KBM-7 (cell line): Measurements from ENCODE around the gene PADI3.
A peak's percentile ranks its signal among the peaks of the same experiment; 100 is the strongest.
"Not testable (repeated sequence)": the region's sequence is repeated elsewhere in the genome, so short reads cannot be mapped to it uniquely, and the experiment has no call there.

Experiments used
- DNase-seq: peaks from one replicate; pipeline ENCODE4 v3.0.0-alpha.2; 2015
- in situ Hi-C: fragments of 300-500 bp; cut with MboI; formaldehyde crosslinking; loops from 2 replicates; pipeline ENCODE4 v1.14.3; 2020; ENCODE audit warnings: low sequenced_read_pairs, low pct_unique_long_range_greater_than_20kb, mixed read lengths

PADI3 gene

GRCh38 chr1:17235135-17235885 is 13.6 kb upstream of the PADI3 start:
- in situ Hi-C loops: loop anchor here (10.0 kb wide), 1 partner anchor 121 kb away; the partner anchor contains the start of gene PADI2
- DNase-seq: no peak

GRCh38 chr1:17236779-17237560 is 11.9 kb upstream of the PADI3 start:
- DNase-seq: peak; percentile 74
- in situ Hi-C loops: loop anchor here (10.0 kb wide), 1 partner anchor 122 kb away; the partner anchor contains the start of gene PADI2

GRCh38 chr1:17237561-17237903 is 11.4 kb upstream of the PADI3 start:
- in situ Hi-C loops: loop anchor here (10.0 kb wide), 1 partner anchor 123 kb away; the partner anchor contains the start of gene PADI2
- DNase-seq: no peak

- in situ Hi-C loops: loop anchor here (10.0 kb wide), 1 partner anchor 125 kb away; the partner anchor contains the start of gene PADI2
These were observed 9.5 kb upstream of the PADI3 start for GRCh38 chr1:17239420-17239819.

GRCh38 chr1:17241011-17241779 is 7.7 kb upstream of the PADI3 start:
- DNase-seq, in situ Hi-C loops: not testable (repeated sequence)

More at GRCh38 chr1:17239420-17239819, 9.5 kb upstream of the PADI3 start:
- peak; percentile 78 for DNase-seq

- in situ Hi-C loops: not testable (repeated sequence)
These were observed 7.2 kb upstream of the PADI3 start for GRCh38 chr1:17241780-17242074.

GRCh38 chr1:17243274-17243673 is 5.6 kb upstream of the PADI3 start:
- in situ Hi-C loops: no loop called here
- DNase-seq: no peak

More at GRCh38 chr1:17241780-17242074, 7.2 kb upstream of the PADI3 start:
- DNase-seq: not testable (repeated sequence)

GRCh38 chr1:17244821-17245740 is 3.8 kb upstream of the PADI3 start:
- DNase-seq: no peak
- in situ Hi-C loops: no loop called here

- in situ Hi-C loops: no loop called here
- DNase-seq: no peak
These were observed 3.0 kb upstream of the PADI3 start for GRCh38 chr1:17245816-17246325.

GRCh38 chr1:17246971-17247370 is 1.9 kb upstream of the PADI3 start:
- DNase-seq: no peak
- in situ Hi-C loops: no loop called here

- in situ Hi-C loops: no loop called here
- peak; percentile 14 for DNase-seq
These were observed 1.7 kb downstream of the PADI3 start for GRCh38 chr1:17250601-17251000.

GRCh38 chr1:17251246-17251645 is 2.3 kb downstream of the PADI3 start:
- no peak for DNase-seq
- in situ Hi-C loops: no loop called here

- DNase-seq: no peak
- in situ Hi-C loops: no loop called here
These were observed 2.9 kb downstream of the PADI3 start for GRCh38 chr1:17251701-17252376.

GRCh38 chr1:17255336-17255735 is 6.4 kb downstream of the PADI3 start:
- in situ Hi-C loops: no loop called here
- no peak for DNase-seq

- DNase-seq: no peak
- in situ Hi-C loops: no loop called here
These were observed 9.3 kb downstream of the PADI3 start for GRCh38 chr1:17258116-17258757.

- no peak for DNase-seq
- in situ Hi-C loops: no loop called here
These were observed 9.8 kb downstream of the PADI3 start for GRCh38 chr1:17258758-17259130.

GRCh38 chr1:17259233-17259873 is 10.5 kb downstream of the PADI3 start:
- DNase-seq: no peak
- in situ Hi-C loops: no loop called here
